Measurements from ENCODE around the gene RTN4.
"Not testable (repeated sequence)": the region's sequence is repeated elsewhere in the genome, so short reads cannot be mapped to it uniquely, and the experiment has no call there.

The RTN4 gene

DNA sequence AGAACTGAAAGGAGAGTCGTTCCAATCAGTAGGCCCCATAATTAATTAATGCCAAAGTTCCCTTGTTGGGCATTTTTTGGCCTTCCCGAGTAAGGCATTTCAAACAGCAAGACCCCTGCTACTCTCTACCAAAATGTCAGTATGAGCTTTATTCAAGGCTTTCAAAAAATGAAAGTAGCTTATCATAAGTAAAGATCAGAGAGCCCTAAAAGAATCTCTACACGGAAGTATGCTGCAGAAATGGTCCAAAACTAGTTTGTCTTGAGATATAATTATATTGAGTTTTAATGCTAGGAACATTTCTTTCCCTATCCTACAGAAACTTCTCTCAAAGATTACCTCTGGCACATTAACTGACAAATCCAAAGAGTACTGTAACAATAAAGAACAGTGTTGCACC lies 43.9 kb downstream of the RTN4 start:
- no peak for DNase-seq (ENCODE audit: low spot score)

GRCh38 chr2:55003706-55004639 lies 46.3 kb downstream of the RTN4 start:
- no peak for DNase-seq (ENCODE audit: low spot score)

DNA sequence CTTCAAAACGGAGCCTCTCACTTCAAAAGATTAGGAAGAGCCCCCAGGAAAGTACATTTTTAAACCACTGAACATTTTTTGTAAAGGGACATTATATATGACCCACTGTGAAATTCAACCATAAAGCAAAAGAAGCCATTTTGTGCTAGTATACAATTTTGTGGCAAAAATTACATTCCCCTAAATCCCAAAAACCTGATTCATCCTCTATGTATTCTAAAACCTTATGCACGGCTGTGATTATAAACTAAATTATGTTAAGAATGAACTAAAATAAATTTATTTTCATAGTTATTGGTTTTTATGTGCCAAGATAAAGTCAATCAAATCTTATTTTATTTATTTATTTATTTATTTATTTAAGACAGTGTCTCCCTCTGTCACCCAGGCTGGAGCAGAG lies 48.5 kb downstream of the RTN4 start:
- DNase-seq (ENCODE audit: low spot score), result no peak

DNA sequence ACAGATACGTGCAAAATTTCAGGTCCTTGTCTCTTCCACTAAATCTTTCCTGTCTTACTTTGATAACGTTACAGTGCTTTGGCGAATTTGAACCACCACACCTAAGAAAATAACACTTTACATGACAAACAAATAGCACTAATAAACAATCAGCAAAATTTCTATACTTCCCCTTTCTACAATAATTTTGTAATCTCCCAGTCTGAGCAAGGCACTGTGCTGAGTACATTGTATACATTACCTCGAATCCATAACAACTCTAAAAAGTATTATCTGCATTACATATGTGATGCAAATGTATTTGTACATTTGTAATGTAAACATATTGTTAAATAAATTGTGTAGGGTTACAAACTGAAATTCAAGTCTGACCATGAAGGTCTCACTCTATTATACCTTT lies 49.9 kb downstream of the RTN4 start:
- no peak for DNase-seq (ENCODE audit: low spot score)

DNA sequence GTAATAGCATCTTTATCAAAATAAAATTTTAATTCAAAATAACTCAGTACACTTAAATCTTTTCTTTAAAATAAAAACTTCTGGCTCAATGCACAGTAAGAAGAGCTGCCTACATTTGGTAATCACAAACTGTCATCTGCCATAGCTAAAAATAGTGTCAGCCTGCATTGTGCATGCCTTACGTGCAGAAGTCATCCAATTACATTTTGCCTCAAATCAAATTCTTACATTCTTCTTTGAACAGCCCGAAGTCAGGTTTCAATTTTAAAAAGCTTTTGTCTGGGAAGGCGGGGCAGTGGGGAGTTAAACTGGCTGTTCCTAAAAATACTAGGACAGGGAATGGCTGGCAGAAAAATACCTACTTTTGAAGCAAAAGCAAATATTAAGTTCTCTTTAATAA lies 51.1 kb downstream of the RTN4 start:
- DNase-seq (ENCODE audit: low spot score), result no peak

- no peak for DNase-seq (ENCODE audit: low spot score)
Observed at GRCh38 chr2:54997826-54998225, 52.4 kb downstream of the RTN4 start.

- no peak for DNase-seq (ENCODE audit: low spot score)
Observed at GRCh38 chr2:54995553-54995952, 54.7 kb downstream of the RTN4 start.

GRCh38 chr2:54990694-54991093 lies 59.6 kb downstream of the RTN4 start:
- not testable (repeated sequence) for DNase-seq (ENCODE audit: low spot score)

DNA sequence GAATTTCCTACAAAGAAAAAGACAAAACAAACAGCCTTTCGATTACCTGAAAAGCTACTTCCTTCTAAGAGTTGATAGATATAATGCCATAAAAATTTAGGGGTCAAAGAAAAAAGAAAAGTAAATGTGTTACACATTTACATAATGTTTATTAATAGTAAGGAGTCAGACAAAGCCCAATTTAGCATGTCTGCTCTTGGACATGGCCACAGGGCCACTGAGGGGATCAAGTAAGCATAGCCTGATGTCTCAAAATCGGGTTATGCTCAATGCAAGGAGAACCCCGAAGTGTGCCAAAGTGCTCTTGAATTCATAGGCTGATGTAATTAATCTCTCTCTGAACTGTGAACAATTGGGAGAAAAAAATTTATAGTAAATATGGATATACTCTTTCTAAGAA lies 61.6 kb downstream of the RTN4 start:
- DNase-seq (ENCODE audit: low spot score), result no peak

DNA sequence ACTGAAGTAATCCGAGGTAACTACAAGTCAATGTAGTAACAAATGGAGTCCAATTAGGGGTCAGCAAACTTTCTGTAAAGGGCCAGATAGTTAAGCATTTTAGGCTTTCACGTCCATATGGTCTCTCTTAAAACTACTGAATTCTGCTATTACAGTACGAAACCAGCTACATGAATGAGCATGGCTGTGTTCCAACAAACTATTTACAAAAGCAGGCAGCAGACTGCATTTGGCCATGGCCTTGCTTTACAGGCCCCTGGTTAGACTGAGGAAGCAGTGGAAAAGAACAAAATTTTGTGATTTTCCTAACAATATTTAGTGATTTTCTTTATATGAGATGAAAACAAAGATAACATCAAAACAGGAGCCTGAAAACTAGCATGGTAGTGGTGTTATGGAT lies 64.0 kb downstream of the RTN4 start:
- no peak for DNase-seq (ENCODE audit: low spot score)

- DNase-seq (ENCODE audit: low spot score), result no peak
Observed at GRCh38 chr2:54984476-54984875, 65.8 kb downstream of the RTN4 start.

- no peak for DNase-seq (ENCODE audit: low spot score)
Observed at GRCh38 chr2:54983345-54984220, 66.7 kb downstream of the RTN4 start.

GRCh38 chr2:54981385-54981784 lies 68.9 kb downstream of the RTN4 start:
- no peak for DNase-seq (ENCODE audit: low spot score)

DNA sequence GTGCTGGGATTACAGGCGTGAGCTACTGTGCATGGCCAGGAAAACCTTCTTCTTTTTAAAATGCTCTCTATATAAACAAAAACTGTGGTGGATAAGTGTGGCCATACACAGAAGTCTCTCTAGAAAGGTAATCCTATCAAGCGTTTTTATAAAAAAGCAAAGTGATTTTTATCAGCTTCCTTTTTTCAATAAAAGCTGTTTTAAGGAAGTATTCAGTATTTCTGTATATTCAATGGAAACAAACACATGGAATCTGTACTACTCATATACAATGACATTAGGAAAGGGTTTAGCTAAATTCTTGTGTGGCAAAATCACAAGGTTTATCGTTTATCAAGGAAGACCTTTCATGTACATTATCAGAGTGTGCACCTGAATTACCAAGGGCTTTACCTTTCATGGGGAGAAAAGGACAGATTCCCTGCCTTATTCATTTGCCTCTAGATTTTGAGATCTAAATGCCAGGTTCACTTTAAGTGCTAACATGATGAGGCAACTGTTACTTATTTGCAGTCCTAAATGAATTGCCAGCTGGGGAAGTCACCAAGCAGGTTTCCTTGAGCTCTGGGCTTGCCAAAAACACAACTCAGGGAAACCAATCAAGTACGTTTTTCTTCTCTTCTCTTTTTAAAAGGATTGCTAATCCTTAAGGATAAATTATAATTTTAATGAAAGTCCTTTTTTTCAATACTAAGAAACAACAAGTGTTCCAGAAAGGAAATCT lies 70.8 kb downstream of the RTN4 start:
- no peak for DNase-seq (ENCODE audit: low spot score)

DNA sequence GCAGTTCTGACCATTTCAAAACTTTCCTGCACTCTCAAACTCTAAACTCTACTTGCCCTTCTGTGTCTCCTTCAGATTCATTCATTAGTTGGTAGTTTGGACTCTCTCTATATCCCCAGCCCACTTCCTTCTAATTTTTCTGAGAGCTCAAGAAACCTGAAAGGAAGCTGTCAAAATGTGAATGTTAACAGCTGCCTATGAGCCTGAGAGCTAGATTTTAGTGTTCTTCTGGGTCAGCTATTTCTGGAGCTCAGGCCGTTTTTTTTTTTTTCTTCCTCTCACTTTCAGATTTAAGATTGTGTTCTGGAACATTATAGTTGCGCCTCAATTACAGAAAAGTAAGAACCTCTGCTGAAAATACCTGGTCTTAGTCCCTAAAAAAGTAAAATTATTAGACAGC lies 73.1 kb downstream of the RTN4 start:
- no peak for DNase-seq (ENCODE audit: low spot score)

- DNase-seq (ENCODE audit: low spot score), result no peak
Observed at GRCh38 chr2:54975598-54976492, 74.4 kb downstream of the RTN4 start.

GRCh38 chr2:54975175-54975574 lies 75.1 kb downstream of the RTN4 start:
- DNase-seq (ENCODE audit: low spot score), result no peak

GRCh38 chr2:54969940-54970338 lies 80.3 kb downstream of the RTN4 start:
- no peak for DNase-seq (ENCODE audit: low spot score)

GRCh38 chr2:54969295-54969939 lies 80.8 kb downstream of the RTN4 start:
- DNase-seq (ENCODE audit: low spot score), result no peak

DNA sequence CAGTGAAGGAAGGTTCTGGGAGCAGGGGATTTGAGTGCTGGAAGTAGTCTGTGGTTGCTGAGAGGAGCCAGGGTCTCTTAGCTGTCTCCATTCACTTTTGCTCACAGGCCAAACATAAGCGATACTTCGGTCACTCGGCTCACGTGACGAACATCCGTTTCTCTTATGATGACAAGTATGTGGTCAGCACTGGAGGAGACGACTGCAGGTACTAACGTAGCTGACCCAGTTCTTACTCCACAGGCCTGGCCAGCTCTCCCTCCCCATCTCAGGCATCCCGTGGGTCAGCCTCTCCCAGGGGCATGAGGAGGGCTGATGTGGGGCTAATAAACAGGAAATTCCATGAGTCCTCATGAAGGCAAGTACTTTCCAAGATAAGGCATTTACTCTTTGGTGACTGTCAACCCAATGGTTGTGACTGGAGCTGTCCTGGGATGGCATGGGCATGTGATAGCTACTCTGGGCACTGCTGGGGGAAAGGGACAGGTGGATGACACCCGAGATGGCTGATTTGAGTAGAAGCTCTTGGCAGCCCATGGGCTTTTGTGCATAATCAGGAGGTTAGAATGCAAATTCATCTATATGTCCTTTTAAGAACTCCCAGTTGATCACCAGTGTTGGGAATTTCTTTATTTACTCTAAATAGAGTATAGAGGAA lies 81.6 kb downstream of the RTN4 start:
- no peak for DNase-seq (ENCODE audit: low spot score)

Data from left forelimb (tissue), 1 donor.